IPS-15b (cell line): ENCODE data around the gene LPCAT3.

Experiments
- H3K27me3 ChIP-seq: one replicate; pipeline ENCODE4 v1.6.1; 2013; ENCODE audit warnings: low read length; ENCODE audit not compliant: control insufficient read depth, insufficient read depth
- H3K36me3 ChIP-seq: one replicate; pipeline ENCODE4 v1.6.1; 2013; ENCODE audit warnings: low read length; ENCODE audit not compliant: control insufficient read depth, insufficient read depth
- H3K4me1 ChIP-seq: one replicate; pipeline ENCODE4 v1.6.1; 2013; ENCODE audit warnings: mild to moderate bottlenecking, low read length; ENCODE audit not compliant: control insufficient read depth, insufficient read depth
- H3K4me3 ChIP-seq: one replicate; pipeline ENCODE4 v1.5.1; 2013; ENCODE audit warnings: low read depth, low read length
- H3K9ac ChIP-seq: one replicate; pipeline ENCODE4 v1.6.1; 2013; ENCODE audit warnings: low read depth, mild to moderate bottlenecking, low read length
- H3K9me3 ChIP-seq: one replicate; pipeline ENCODE4 v1.6.1; 2013; ENCODE audit warnings: mild to moderate bottlenecking, low read length; ENCODE audit not compliant: control insufficient read depth, insufficient read depth

Gene LPCAT3, protein sequence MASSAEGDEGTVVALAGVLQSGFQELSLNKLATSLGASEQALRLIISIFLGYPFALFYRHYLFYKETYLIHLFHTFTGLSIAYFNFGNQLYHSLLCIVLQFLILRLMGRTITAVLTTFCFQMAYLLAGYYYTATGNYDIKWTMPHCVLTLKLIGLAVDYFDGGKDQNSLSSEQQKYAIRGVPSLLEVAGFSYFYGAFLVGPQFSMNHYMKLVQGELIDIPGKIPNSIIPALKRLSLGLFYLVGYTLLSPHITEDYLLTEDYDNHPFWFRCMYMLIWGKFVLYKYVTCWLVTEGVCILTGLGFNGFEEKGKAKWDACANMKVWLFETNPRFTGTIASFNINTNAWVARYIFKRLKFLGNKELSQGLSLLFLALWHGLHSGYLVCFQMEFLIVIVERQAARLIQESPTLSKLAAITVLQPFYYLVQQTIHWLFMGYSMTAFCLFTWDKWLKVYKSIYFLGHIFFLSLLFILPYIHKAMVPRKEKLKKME

DNA sequence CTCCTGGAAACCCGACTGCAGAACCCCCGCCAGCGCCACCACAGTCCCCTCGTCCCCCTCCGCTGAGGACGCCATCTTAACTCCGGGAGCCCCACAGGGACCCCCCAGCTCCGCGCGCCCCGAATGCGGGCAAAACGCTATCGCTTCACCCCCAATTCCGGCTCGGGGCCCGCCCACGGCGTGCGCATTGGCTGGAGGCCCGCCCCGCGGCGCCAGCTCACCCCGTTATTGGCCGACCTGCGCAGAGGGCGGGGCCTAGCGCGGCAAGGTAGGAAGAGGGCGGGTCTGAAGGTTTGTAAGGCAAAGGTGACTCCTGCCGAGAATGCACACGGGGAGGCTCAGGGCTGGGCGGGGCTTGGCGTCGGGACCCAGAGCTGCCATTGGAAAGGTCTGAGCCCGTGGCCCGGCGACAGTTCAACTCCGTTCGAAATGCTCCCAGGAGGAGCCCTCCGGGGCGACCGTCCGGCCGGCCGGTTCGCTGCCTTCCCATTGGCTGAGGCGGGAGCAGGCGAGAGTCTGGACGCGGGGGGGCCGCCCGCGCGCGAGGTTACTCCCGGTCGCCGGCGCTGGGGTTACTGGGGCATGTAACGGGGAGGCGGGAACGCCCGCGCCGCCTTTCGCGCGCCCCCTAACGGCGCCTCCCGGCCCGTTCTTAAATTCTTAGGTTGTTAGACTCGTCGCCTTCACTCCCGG is at the start of gene LPCAT3:
TSS of gene LPCAT3 (minus strand) at position 127 of the 693 bp plus-strand sequence. CDS start at position 75, 52 bp downstream.
- Histone ChIP-seq H3K4me3 (peak within 1 kb of the TSS; percentile 99), H3K9ac (peak within 1 kb of the TSS; percentile 32), H3K27me3 (no peaks in the 10 kb centered on the region), H3K9me3 (no peaks in the 10 kb centered on the region), H3K4me1 (peaks cover 15% of the 10 kb centered on the region), H3K36me3 (peaks cover 7% of the 10 kb centered on the region)

- Histone ChIP-seq H3K4me3 (no peak overlapping the region), H3K9ac (no peak overlapping the region), H3K36me3 (no peaks in the 10 kb centered on the region), H3K4me1 (no peaks in the 10 kb centered on the region), H3K27me3 (no peaks in the 10 kb centered on the region), H3K9me3 (no peaks in the 10 kb centered on the region)
Measured at GRCh38 chr12:7067096-7067495, 48.8 kb upstream of the LPCAT3 start.

DNA sequence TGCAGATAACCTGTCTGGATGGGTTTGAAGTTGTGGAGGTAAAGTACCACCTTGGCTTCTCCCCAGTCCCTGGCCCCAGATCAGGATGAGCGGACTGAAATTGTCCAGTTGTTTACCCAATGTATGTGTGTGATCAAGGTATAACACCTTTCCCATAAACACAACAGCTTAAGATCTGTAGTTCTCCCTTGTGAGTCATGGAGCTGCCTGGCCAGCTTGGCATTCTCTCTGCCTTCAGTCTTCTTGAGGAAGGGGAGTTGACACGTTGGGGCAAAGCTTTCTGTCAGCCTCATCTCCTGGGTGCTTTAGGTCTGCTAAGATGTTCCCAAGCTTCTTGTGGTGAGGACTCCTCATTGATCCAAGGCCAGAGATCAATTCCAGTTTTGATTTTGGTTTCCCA is 48.3 kb upstream of the LPCAT3 start:
- no peaks in the 10 kb centered on the region for H3K27me3 ChIP-seq
- no peaks in the 10 kb centered on the region for H3K4me1 ChIP-seq
- H3K9me3 ChIP-seq: no peaks in the 10 kb centered on the region
- no peak overlapping the region for H3K9ac ChIP-seq
- no peak overlapping the region for H3K4me3 ChIP-seq
- no peaks in the 10 kb centered on the region for H3K36me3 ChIP-seq

- H3K27me3 ChIP-seq: no peaks in the 10 kb centered on the region
Measured at GRCh38 chr12:7065073-7065623, 46.9 kb upstream of the LPCAT3 start.

DNA sequence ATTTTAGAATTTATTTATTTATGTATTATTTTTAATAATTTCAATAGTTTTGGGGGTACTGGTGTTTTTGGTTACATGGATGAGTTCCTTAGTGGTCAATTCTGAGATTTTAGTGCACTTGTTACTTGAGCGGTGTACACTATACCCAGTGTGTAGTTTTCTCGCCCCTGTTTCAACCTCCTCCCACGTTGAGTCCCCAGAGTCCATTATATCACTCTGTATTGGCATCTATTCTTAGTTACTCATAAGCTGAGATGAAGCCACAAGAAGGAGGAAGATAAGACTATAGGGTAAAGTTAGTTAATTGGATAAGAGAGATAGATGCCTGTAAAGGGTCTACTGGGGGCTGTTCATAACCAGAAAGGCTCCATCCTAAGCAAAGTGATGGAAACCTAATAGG is 46.2 kb upstream of the LPCAT3 start:
- H3K4me1 ChIP-seq: peaks cover 14% of the 10 kb centered on the region
- no peaks in the 10 kb centered on the region for H3K27me3 ChIP-seq
- H3K9me3 ChIP-seq: no peaks in the 10 kb centered on the region
- H3K4me3 ChIP-seq: no peak overlapping the region
- no peaks in the 10 kb centered on the region for H3K36me3 ChIP-seq
- no peak overlapping the region for H3K9ac ChIP-seq

More at GRCh38 chr12:7065073-7065623, 46.9 kb upstream of the LPCAT3 start:
- Histone ChIP-seq H3K9me3 (no peaks in the 10 kb centered on the region), H3K4me3 (no peak overlapping the region), H3K36me3 (no peaks in the 10 kb centered on the region), H3K4me1 (peaks cover 13% of the 10 kb centered on the region), H3K9ac (no peak overlapping the region)

- no peaks in the 10 kb centered on the region for H3K36me3 ChIP-seq
- H3K9me3 ChIP-seq: no peaks in the 10 kb centered on the region
- peaks cover 14% of the 10 kb centered on the region for H3K4me1 ChIP-seq
- no peaks in the 10 kb centered on the region for H3K27me3 ChIP-seq
- H3K4me3 ChIP-seq: no peak overlapping the region
- H3K9ac ChIP-seq: no peak overlapping the region
Measured at GRCh38 chr12:7061596-7061995, 43.3 kb upstream of the LPCAT3 start.

DNA sequence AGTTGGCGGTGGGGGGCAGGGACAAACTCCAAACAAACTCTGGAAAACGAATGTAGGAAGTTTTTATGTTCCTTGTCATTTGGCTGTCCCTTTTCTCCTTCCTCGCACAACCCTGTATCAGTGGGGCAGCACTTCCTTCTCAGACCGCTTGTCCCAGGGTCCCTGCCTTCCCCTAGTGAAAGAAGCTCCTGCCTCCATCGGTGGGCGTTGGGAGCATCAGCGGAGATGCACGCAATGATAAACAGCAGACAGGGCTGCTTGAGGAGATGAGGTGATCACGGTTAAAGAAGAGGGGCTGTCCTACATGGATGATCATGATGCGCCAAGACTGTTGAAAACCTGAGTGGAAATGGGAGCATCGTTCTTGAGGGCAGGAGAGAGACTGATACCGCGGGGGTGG is 42.9 kb upstream of the LPCAT3 start:
- Histone ChIP-seq H3K9ac (no peak overlapping the region), H3K9me3 (no peaks in the 10 kb centered on the region)

DNA sequence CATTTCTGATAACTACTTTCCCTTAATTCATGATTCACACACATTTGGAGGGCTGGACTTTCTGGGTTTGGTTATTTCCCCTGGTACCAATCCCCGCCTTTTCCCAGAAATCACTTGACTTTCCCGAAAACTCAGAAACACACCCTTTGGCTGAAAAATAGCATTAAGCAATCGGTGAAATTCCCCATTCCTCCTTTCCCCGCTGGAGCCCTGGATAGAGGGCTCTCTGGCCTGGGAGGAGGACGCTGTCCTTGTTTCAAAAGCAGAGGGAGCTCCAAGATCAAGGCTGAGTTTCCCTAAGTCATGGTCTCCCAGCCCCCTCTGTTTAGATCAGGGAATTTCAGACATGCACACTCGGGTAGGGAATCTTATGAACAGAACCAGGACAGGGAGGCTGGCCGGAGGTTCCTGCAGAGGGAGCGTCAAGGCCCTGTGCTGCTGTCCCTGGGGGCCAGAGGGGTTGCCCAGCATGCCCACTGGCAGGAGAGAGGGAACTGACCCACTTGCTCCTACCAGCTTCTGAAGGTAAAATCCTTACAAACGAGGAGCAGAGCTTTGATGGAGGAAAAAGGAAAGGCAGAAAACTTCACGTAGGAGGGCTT is 42.2 kb upstream of the LPCAT3 start, which contains the start of gene C1S:
TSS of gene C1S (plus strand) at position 366 of the 602 bp plus-strand sequence. CDS start 1,195 bp downstream, outside the sequence.
- Histone ChIP-seq H3K36me3 (no peaks in the 10 kb centered on the region), H3K4me1 (peaks cover 14% of the 10 kb centered on the region), H3K9ac (no peak within 1 kb of the TSS), H3K4me3 (peak within 1 kb of the TSS; percentile 28), H3K27me3 (no peaks in the 10 kb centered on the region), H3K9me3 (no peaks in the 10 kb centered on the region)

More for the DNA sequence above, 42.9 kb upstream of the LPCAT3 start:
- Histone ChIP-seq H3K36me3 (no peaks in the 10 kb centered on the region), H3K4me3 (peak overlapping the region; percentile 7), H3K27me3 (no peaks in the 10 kb centered on the region), H3K4me1 (peaks cover 14% of the 10 kb centered on the region)

DNA sequence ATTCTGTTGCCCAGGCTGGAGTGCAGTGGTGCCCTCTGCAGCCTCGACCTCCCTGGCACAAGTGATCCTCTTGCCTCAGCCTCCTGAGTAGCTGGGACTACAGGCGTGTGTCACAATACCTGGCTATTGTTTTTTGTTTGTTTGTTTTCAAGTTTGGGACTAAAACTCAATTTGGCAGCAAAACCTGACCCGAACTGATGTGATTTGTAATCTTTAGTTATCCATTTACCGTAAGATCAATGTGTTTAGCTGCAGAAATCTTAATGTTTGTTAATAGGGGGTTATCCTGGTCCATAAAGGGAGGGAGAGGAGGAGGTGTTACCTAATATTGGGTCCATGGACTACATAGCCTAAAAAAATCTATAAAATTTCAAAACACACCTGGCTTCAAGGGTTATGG is 41.5 kb upstream of the LPCAT3 start:
- Histone ChIP-seq H3K4me1 (peaks cover 14% of the 10 kb centered on the region), H3K9ac (no peak overlapping the region), H3K36me3 (no peaks in the 10 kb centered on the region), H3K9me3 (no peaks in the 10 kb centered on the region), H3K4me3 (no peak overlapping the region), H3K27me3 (no peaks in the 10 kb centered on the region)

GRCh38 chr12:7058850-7059395 is 40.6 kb upstream of the LPCAT3 start:
- H3K27me3 ChIP-seq: no peaks in the 10 kb centered on the region
- no peaks in the 10 kb centered on the region for H3K36me3 ChIP-seq
- H3K9me3 ChIP-seq: no peaks in the 10 kb centered on the region
- H3K4me3 ChIP-seq: no peak overlapping the region
- peaks cover 14% of the 10 kb centered on the region for H3K4me1 ChIP-seq
- H3K9ac ChIP-seq: no peak overlapping the region

DNA sequence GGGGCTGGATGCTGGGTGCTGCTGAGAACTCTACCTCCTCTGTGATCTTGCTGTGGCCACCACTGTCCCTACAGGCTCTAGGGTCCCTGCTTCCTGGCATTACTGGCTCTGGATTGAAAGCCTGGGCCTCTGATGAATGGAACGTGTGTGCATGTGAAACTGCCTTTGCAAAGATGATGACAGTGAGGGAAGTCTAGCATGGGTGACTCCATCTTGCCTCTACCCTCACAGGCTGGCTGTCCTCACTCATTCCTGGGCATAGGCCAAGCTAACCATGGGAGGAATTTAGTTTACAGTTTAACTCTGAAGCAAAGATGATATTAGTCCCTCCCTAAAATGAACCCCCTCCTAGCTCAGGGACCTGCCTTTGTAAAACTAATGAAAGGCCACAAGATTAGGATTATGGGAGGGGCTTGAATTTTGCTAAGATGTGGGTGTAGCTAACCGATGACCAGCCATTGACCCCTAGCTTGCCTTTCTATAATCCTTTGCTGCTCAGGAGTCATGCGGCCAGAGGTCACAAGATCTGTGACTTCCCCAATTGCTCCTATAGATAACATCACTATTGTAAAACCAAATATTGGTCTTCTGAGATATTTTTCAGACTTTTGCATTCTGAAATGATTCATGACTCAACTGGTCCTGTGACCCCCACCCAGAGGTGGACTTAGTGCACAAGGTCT is 40.0 kb upstream of the LPCAT3 start:
- H3K9me3 ChIP-seq: no peaks in the 10 kb centered on the region
- H3K36me3 ChIP-seq: no peaks in the 10 kb centered on the region
- no peaks in the 10 kb centered on the region for H3K27me3 ChIP-seq
- no peak overlapping the region for H3K4me3 ChIP-seq
- no peak overlapping the region for H3K9ac ChIP-seq
- H3K4me1 ChIP-seq: peaks cover 14% of the 10 kb centered on the region
